Astrocyte (in vitro differentiated cells and primary cell): ENCODE measurements around the gene NFIL3.

Experiments used
- EZH2 ChIP-seq: IDR thresholded peaks from 2 replicates; pipeline ENCODE4 v1.6.1; 2012; ENCODE audit warnings: mild to moderate bottlenecking, low read length, inconsistent platforms; ENCODE audit not compliant: insufficient read depth
- TF ChIP-seq, protein P1 (sequence below): IDR thresholded peaks from 2 replicates; pipeline ENCODE4 v1.5.1; 2011; ENCODE audit warnings: low read depth, mild to moderate bottlenecking, inconsistent platforms, low read length, moderate library complexity; ENCODE audit not compliant: insufficient read depth

DNA sequence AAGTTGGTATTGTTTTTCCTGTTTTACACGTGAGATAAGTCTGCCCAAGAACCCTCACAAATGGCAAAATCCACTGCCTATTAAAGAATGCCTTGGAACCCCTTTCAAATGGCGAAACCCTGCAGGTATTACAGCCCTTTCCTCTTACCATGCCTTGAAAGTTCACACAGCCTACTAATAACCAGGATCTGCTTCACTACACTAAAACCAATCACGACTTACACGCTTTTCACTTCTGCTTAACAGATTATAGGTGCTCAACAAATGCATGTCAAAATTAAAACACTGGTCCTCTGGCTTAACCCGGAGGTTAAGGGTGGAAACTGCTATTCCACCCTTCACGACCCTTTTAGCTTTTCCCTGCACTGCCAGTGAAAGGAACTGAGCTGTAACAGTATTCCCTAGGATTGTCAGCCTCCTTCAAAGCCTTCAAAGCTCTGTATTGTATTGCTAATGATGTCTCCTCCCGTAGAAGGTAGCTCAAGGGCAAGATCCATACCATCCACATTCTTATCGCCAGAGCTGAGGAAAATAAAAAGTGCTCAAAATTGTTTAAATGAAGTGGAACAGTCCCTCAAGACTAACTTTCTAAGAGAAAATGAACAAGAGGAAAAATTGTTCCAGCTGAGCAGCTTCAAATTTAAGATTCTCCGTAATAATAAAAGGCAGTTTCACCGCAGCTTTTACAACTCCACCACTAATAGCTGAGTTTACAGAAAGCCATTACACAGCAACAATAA is 62.9 kb downstream of the NFIL3 start:
- TF ChIP-seq, protein P1, sequence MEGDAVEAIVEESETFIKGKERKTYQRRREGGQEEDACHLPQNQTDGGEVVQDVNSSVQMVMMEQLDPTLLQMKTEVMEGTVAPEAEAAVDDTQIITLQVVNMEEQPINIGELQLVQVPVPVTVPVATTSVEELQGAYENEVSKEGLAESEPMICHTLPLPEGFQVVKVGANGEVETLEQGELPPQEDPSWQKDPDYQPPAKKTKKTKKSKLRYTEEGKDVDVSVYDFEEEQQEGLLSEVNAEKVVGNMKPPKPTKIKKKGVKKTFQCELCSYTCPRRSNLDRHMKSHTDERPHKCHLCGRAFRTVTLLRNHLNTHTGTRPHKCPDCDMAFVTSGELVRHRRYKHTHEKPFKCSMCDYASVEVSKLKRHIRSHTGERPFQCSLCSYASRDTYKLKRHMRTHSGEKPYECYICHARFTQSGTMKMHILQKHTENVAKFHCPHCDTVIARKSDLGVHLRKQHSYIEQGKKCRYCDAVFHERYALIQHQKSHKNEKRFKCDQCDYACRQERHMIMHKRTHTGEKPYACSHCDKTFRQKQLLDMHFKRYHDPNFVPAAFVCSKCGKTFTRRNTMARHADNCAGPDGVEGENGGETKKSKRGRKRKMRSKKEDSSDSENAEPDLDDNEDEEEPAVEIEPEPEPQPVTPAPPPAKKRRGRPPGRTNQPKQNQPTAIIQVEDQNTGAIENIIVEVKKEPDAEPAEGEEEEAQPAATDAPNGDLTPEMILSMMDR: no peak
- no peak for TF ChIP-seq EZH2
